Immature natural killer cell (primary cell): ENCODE results near the gene HLX. TPM values are rescaled to one million over a fixed set of nuclear protein-coding genes. Genes with fewer than 3 reads are reported as not detected.

Source experiments
- DNase-seq, 3 donors: peaks; one replicate each; pipeline ENCODE4 v3.0.0; 2022; ENCODE audit warnings: mixed read lengths in 1 of 3
- H3K27ac Mint-ChIP-seq, 6 donors: one replicate each; pipeline ENCODE4 v1.8.0; 2020; ENCODE audit warnings: mixed read lengths in 6 of 6, mild to moderate bottlenecking in 5 of 6, inconsistent platforms in 4 of 6, moderate library complexity in 3 of 6
- H3K27me3 Mint-ChIP-seq, 3 donors: one replicate each; pipeline ENCODE4 v1.8.0; 2020 to 2021; ENCODE audit warnings: low read depth in 3 of 3, mild to moderate bottlenecking in 3 of 3, mixed read lengths in 3 of 3, moderate library complexity in 3 of 3, inconsistent platforms in 1 of 3
- H3K36me3 Mint-ChIP-seq, 3 donors: one replicate each; pipeline ENCODE4 v1.8.0; 2020; ENCODE audit warnings: mixed read lengths in 3 of 3, inconsistent platforms in 2 of 3, mild to moderate bottlenecking in 2 of 3
- H3K4me1 Mint-ChIP-seq, 2 donors: one replicate each; pipeline ENCODE4 v1.8.0; 2020; ENCODE audit warnings: inconsistent platforms in 2 of 2, mild to moderate bottlenecking in 2 of 2, mixed read lengths in 2 of 2, moderate library complexity in 1 of 2
- H3K4me3 Mint-ChIP-seq, 5 donors: one replicate each; pipeline ENCODE4 v1.8.0; 2020; ENCODE audit warnings: mild to moderate bottlenecking in 5 of 5, mixed read lengths in 5 of 5, inconsistent platforms in 3 of 5, moderate library complexity in 3 of 5
- H3K9me3 Mint-ChIP-seq, 6 donors: one replicate each; pipeline ENCODE4 v1.8.0; 2020; ENCODE audit warnings: mild to moderate bottlenecking in 6 of 6, mixed read lengths in 6 of 6, inconsistent platforms in 4 of 6, moderate library complexity in 3 of 6
- polyA plus RNA-seq, 3 donors: library from polyadenylated mRNA; unstranded; fragments of 300-500 nt; fragmentation: Illumina TruSeq; gene quantifications; one replicate each; pipeline ENCODE4 v1.2.3, GENCODE V29; 2021

Gene HLX
- polyA plus RNA-seq, 3 donors from 2014 or later = 0.09 TPM; not detected in 2

DNA sequence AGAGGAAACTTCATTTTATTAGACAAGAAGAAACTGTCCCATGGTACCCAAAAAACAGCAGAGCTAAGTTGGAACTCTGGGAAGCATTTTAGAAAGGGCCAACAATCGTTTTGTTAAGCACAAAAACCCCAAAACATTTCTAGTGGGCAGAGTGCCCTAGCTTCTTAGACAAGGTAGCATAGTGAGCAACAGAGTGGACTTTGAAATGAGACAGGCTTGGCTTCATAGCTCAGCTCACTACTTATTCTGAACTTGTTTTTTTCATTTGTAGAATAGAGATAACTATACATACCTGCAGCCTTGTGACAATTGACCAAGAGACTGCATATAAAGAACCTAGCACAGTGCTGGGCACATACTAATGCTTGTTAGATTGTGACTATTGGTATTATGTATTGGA lies 50.1 kb downstream of the HLX start:
- Mint-ChIP-seq H3K27me3 (no peaks in the 10 kb centered on the region), H3K36me3 (no peaks in the 10 kb centered on the region), H3K27ac (no peak overlapping the region), H3K9me3 (peaks cover 0 to 10% (median 0%) of the 10 kb centered on the region in 6 donors), H3K4me3 (no peak overlapping the region), H3K4me1 (no peaks in the 10 kb centered on the region)
- DNase-seq = no peak

Other genes starting within 250 kb of the HLX start
- gene C1orf115, start 189.1 kb upstream of the HLX start, polyA plus RNA-seq = 1 to 10 TPM in 1 of 3 donors, under 1 TPM in 1, not detected in 1; 0.12 to 1.5 TPM
- 1 to 10 TPM in 2 of 3 donors, under 1 TPM in 1; 0.28 to 2.3 (median 1.5) TPM for gene MTARC2, start 131.1 kb upstream of the HLX start, polyA plus RNA-seq
- under 1 TPM in 1 of 3 donors, not detected in 2; 0.37 TPM for gene MTARC1, start 92.5 kb upstream of the HLX start, polyA plus RNA-seq